ENCODE measurements around the gene FEN1. TPM values are rescaled to one million over a fixed set of nuclear protein-coding genes. Genes with fewer than 3 reads are reported as not detected.

FEN1 gene
- total RNA-seq, 1 experiment from 2014 or later: 89.5 TPM

DNA sequence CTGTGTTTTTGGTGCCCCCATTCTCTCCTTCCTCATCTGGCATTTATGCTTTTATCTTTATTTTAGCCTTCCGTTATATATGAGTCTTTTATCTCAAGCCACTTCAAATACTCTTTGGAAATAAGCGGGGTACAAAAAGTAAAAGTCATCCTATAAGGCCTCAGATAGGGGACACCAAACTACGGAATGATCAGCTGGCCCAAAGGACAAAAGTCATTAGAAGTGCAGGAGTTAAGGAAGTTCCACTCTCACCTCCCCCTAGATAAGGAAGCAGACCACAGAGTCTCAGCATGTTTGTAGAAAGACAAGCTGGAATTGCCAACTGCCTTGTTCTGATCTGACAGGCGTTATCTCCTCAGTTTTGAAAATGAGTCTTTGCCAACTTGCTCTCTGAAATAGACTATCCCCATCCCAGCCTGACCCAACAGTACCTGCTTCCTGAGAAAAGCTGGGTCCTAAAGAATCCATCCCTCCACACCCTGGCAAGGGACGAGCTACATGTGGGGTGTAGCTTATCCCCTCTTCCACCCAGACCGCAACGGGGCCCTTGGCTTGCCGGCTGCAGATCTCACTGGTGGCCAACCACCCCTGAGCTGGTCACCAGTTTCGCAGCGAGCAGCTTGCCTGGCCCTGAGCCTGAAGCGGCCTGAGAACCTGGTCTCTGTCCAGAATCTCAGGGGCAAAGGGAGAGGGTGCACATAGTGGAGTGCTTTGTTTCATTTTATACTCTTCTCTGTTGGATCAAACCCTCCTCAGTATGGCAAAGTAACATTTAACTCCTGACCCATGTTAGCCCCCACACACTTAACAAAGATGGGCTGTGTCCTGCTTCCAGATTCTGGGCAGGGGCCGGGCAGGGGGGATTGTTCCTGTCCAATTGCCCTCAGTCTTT is 49.2 kb downstream of the FEN1 start:
- POLR2A ChIA-PET: no interaction called here
- no peaks in the 10 kb centered on the region for H3K9me2 ChIP-seq (ENCODE audit: insufficient read depth)
- no peaks in the 10 kb centered on the region for H3K4me1 ChIP-seq (ENCODE audit: control insufficient read depth in 1 of 2, insufficient read depth in 2 of 2, low read length in 2 of 2)
- no peaks in the 10 kb centered on the region for H3K79me2 ChIP-seq (ENCODE audit: insufficient read depth, low read length)
- CTCF ChIA-PET: interaction anchor here (1.2 kb wide), 1 partner anchor 27 kb away, joined by 3 read pairs; no protein-coding TSS in a partner anchor
- H3K9ac ChIP-seq (ENCODE audit: low read length): no peak overlapping the region
- no peak overlapping the region for H3K27ac ChIP-seq (ENCODE audit: low read depth, low read length)
- RAD21 ChIA-PET (ENCODE audit: low non-redundant PET in 1 of 2, low total read pairs in 2 of 2, uncharacterized antibody in 2 of 2, unreplicated experiment in 2 of 2): no interaction called here
- H3K4me2 ChIP-seq (ENCODE audit: low read length): no peak overlapping the region
- no peak overlapping the region for H2AFZ ChIP-seq (ENCODE audit: low read depth, low read length, poor library complexity, severe bottlenecking)
- TF ChIP-seq, protein P1, sequence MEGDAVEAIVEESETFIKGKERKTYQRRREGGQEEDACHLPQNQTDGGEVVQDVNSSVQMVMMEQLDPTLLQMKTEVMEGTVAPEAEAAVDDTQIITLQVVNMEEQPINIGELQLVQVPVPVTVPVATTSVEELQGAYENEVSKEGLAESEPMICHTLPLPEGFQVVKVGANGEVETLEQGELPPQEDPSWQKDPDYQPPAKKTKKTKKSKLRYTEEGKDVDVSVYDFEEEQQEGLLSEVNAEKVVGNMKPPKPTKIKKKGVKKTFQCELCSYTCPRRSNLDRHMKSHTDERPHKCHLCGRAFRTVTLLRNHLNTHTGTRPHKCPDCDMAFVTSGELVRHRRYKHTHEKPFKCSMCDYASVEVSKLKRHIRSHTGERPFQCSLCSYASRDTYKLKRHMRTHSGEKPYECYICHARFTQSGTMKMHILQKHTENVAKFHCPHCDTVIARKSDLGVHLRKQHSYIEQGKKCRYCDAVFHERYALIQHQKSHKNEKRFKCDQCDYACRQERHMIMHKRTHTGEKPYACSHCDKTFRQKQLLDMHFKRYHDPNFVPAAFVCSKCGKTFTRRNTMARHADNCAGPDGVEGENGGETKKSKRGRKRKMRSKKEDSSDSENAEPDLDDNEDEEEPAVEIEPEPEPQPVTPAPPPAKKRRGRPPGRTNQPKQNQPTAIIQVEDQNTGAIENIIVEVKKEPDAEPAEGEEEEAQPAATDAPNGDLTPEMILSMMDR (IDR thresholded peaks at IDR 0.05 in 2 of 3, conservative IDR thresholded peaks at IDR 0.05 in 1 of 3; ENCODE audit: borderline replicate concordance in 1 of 3, insufficient read depth in 1 of 3, low read depth in 2 of 3, low read length in 2 of 3): no peak
- TF ChIP-seq FOSL1 (IDR thresholded peaks at IDR 0.05; ENCODE audit: low read depth) (no peak), SIN3A (IDR thresholded peaks at IDR 0.05; ENCODE audit: low read depth) (no peak)
- DNase-seq (ENCODE audit: low read depth, low spot score) (no peak), ATAC-seq (no peak)
- no peaks in the 10 kb centered on the region for H4K20me1 ChIP-seq (ENCODE audit: insufficient read depth)
- no peaks in the 10 kb centered on the region for H3K27me3 ChIP-seq (ENCODE audit: insufficient read depth, low read length)
- BruUV-seq (replicated peaks): no TSS peak
- intact Hi-C loops (cut with micrococcal nuclease): no loop called here
- no peak overlapping the region for H3K4me3 ChIP-seq (replicated peaks in 1 of 2; ENCODE audit: low read depth in 1 of 2, low read length in 2 of 2)
- no peaks in the 10 kb centered on the region for H3K36me3 ChIP-seq (ENCODE audit: control insufficient read depth in 1 of 2, insufficient read depth in 2 of 2, low read length in 2 of 2)
- H3K9me3 ChIP-seq (ENCODE audit: control insufficient read depth in 1 of 2, insufficient read depth in 1 of 2, low read depth in 1 of 2, low read length in 2 of 2): no peaks in the 10 kb centered on the region

DNA sequence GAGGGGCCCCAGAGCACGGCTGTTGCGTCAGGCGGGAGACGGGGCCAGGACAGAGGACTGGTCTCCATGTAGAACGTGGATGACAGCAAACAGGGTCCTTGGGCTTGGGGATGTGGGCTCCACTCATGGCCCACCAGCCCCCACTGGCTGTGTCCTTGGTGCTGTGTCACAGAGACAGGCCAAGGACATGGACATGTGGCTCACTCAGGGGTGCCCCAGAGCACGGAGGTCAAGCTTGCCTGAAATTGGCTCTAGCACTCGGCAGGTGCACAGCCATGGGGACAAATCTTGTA is 49.8 kb downstream of the FEN1 start:
- Histone ChIP-seq H3K79me2 (ENCODE audit: insufficient read depth, low read length) (no peaks in the 10 kb centered on the region), H3K9me2 (ENCODE audit: insufficient read depth) (no peaks in the 10 kb centered on the region), H3K27ac (ENCODE audit: low read depth, low read length) (no peak overlapping the region), H3K36me3 (ENCODE audit: control insufficient read depth in 1 of 2, insufficient read depth in 2 of 2, low read length in 2 of 2) (no peaks in the 10 kb centered on the region), H3K4me2 (ENCODE audit: low read length) (no peak overlapping the region), H3K4me1 (ENCODE audit: control insufficient read depth in 1 of 2, insufficient read depth in 2 of 2, low read length in 2 of 2) (no peaks in the 10 kb centered on the region), H2AFZ (ENCODE audit: low read depth, low read length, poor library complexity, severe bottlenecking) (no peak overlapping the region), H4K20me1 (ENCODE audit: insufficient read depth) (no peaks in the 10 kb centered on the region), H3K9me3 (ENCODE audit: control insufficient read depth in 1 of 2, insufficient read depth in 1 of 2, low read depth in 1 of 2, low read length in 2 of 2) (no peaks in the 10 kb centered on the region), H3K4me3 (replicated peaks in 1 of 2; ENCODE audit: low read depth in 1 of 2, low read length in 2 of 2) (no peak overlapping the region), H3K9ac (ENCODE audit: low read length) (no peak overlapping the region), H3K27me3 (ENCODE audit: insufficient read depth, low read length) (no peaks in the 10 kb centered on the region)
- BruUV-seq (replicated peaks): no TSS peak
- DNase-seq (ENCODE audit: low read depth, low spot score) (no peak), ATAC-seq (no peak)
- intact Hi-C loops (cut with micrococcal nuclease): no loop called here
- ChIA-PET CTCF (no interaction called here), RAD21 (ENCODE audit: low non-redundant PET in 1 of 2, low total read pairs in 2 of 2, uncharacterized antibody in 2 of 2, unreplicated experiment in 2 of 2) (no interaction called here), POLR2A (no interaction called here)
- TF ChIP-seq ELF1 (IDR thresholded peaks at IDR 0.05; ENCODE audit: borderline replicate concordance, low read depth): no peak
- no peak for TF ChIP-seq SP1 (IDR thresholded peaks at IDR 0.05; ENCODE audit: low read depth)
- no peak for TF ChIP-seq YY1 (IDR thresholded peaks at IDR 0.05; ENCODE audit: extremely low read depth, insufficient replicate concordance, low read depth, low read length)
- no peak for TF ChIP-seq EGR1 (IDR thresholded peaks at IDR 0.05; ENCODE audit: low read depth)
- TF ChIP-seq, protein P1 (IDR thresholded peaks at IDR 0.05 in 2 of 3, conservative IDR thresholded peaks at IDR 0.05 in 1 of 3; ENCODE audit: borderline replicate concordance in 1 of 3, insufficient read depth in 1 of 3, low read depth in 2 of 3, low read length in 2 of 3): no peak
- TF ChIP-seq SIN3A (IDR thresholded peaks at IDR 0.05; ENCODE audit: low read depth): no peak
- no peak for TF ChIP-seq JUND (IDR thresholded peaks at IDR 0.05)
- TF ChIP-seq REST (IDR thresholded peaks at IDR 0.05; ENCODE audit: low read depth): no peak
- no peak for TF ChIP-seq MAX (IDR thresholded peaks at IDR 0.05)

All from HCT116 (cell line).